ENCODE data around the gene ACTMAP.

The ACTMAP gene

GRCh38 chr19:40741527-40742390 is 8.5 kb downstream of the ACTMAP start:
- Histone ChIP-seq H3K4me2 (no peak overlapping the region), H3K27ac (no peak overlapping the region), H3K27me3 (ENCODE audit: insufficient read depth, low read depth) (no peaks in the 10 kb centered on the region), H3K79me2 (ENCODE audit: insufficient read depth, low read depth) (no peaks in the 10 kb centered on the region), H4K20me1 (ENCODE audit: insufficient read depth) (no peaks in the 10 kb centered on the region), H3K36me3 (ENCODE audit: insufficient read depth) (no peaks in the 10 kb centered on the region), H3K9ac (no peak overlapping the region), H3K4me1 (ENCODE audit: low read depth, poor library complexity, severe bottlenecking) (no peaks in the 10 kb centered on the region), H2AFZ (ENCODE audit: low read depth) (no peak overlapping the region), H3K4me3 (IDR thresholded peaks at IDR 0.05; ENCODE audit: insufficient read depth, low read depth, low read length) (no peak overlapping the region)
- TF ChIP-seq CTCF (conservative IDR thresholded peaks at IDR 0.05; ENCODE audit: low read depth, low read length), result no peak

GRCh38 chr19:40740747-40741146 is 9.5 kb downstream of the ACTMAP start:
- no peak overlapping the region for H3K27ac ChIP-seq
- no peak overlapping the region for H3K4me2 ChIP-seq
- H2AFZ ChIP-seq (ENCODE audit: low read depth), result no peak overlapping the region
- no peak overlapping the region for H3K9ac ChIP-seq
- no peaks in the 10 kb centered on the region for H3K79me2 ChIP-seq (ENCODE audit: insufficient read depth, low read depth)
- TF ChIP-seq CTCF (conservative IDR thresholded peaks at IDR 0.05; ENCODE audit: low read depth, low read length), result no peak
- H3K27me3 ChIP-seq (ENCODE audit: insufficient read depth, low read depth), result no peaks in the 10 kb centered on the region
- no peaks in the 10 kb centered on the region for H3K4me1 ChIP-seq (ENCODE audit: low read depth, poor library complexity, severe bottlenecking)
- no peaks in the 10 kb centered on the region for H3K36me3 ChIP-seq (ENCODE audit: insufficient read depth)
- H3K4me3 ChIP-seq (IDR thresholded peaks at IDR 0.05; ENCODE audit: insufficient read depth, low read depth, low read length), result no peak overlapping the region
- no peaks in the 10 kb centered on the region for H4K20me1 ChIP-seq (ENCODE audit: insufficient read depth)

GRCh38 chr19:40739871-40740703 is 10.2 kb downstream of the ACTMAP start:
- no peak overlapping the region for H3K27ac ChIP-seq
- TF ChIP-seq CTCF (conservative IDR thresholded peaks at IDR 0.05; ENCODE audit: low read depth, low read length), result no peak
- H3K4me3 ChIP-seq (IDR thresholded peaks at IDR 0.05; ENCODE audit: insufficient read depth, low read depth, low read length), result no peak overlapping the region
- H3K27me3 ChIP-seq (ENCODE audit: insufficient read depth, low read depth), result no peaks in the 10 kb centered on the region
- no peak overlapping the region for H3K9ac ChIP-seq
- H3K36me3 ChIP-seq (ENCODE audit: insufficient read depth), result no peaks in the 10 kb centered on the region
- no peak overlapping the region for H2AFZ ChIP-seq (ENCODE audit: low read depth)
- H3K79me2 ChIP-seq (ENCODE audit: insufficient read depth, low read depth), result no peaks in the 10 kb centered on the region
- H3K4me1 ChIP-seq (ENCODE audit: low read depth, poor library complexity, severe bottlenecking), result no peaks in the 10 kb centered on the region
- H4K20me1 ChIP-seq (ENCODE audit: insufficient read depth), result no peaks in the 10 kb centered on the region
- H3K4me2 ChIP-seq, result no peak overlapping the region

- H3K27ac ChIP-seq, result no peak overlapping the region
- no peaks in the 10 kb centered on the region for H4K20me1 ChIP-seq (ENCODE audit: insufficient read depth)
- H2AFZ ChIP-seq (ENCODE audit: low read depth), result no peak overlapping the region
- H3K79me2 ChIP-seq (ENCODE audit: insufficient read depth, low read depth), result no peaks in the 10 kb centered on the region
- no peak overlapping the region for H3K4me3 ChIP-seq (IDR thresholded peaks at IDR 0.05; ENCODE audit: insufficient read depth, low read depth, low read length)
- no peak overlapping the region for H3K9ac ChIP-seq
- TF ChIP-seq CTCF (conservative IDR thresholded peaks at IDR 0.05; ENCODE audit: low read depth, low read length), result no peak
- no peaks in the 10 kb centered on the region for H3K27me3 ChIP-seq (ENCODE audit: insufficient read depth, low read depth)
- H3K36me3 ChIP-seq (ENCODE audit: insufficient read depth), result no peaks in the 10 kb centered on the region
- H3K4me2 ChIP-seq, result no peak overlapping the region
- H3K4me1 ChIP-seq (ENCODE audit: low read depth, poor library complexity, severe bottlenecking), result no peaks in the 10 kb centered on the region
Observed at GRCh38 chr19:40739030-40739839, 11.0 kb downstream of the ACTMAP start.
